Endothelial cell of umbilical vein (primary cell): ENCODE results near the gene ZNF446. TPM values are rescaled to one million over a fixed set of nuclear protein-coding genes. Genes with fewer than 3 reads are reported as not detected.

Experiments used
- BruUV-seq: library from RNA; stranded (reverse); fragments of 400-500 nt; replicated peaks from 2 replicates; lab custom pipeline; 2021; lab: Mats Ljungman, UMichigan
- CTCF ChIA-PET: fragments of 300-600, 350-600 bp; sonication (Branson Sonifier 250); formaldehyde crosslinking; loops from one replicate; lab custom pipeline; 2021; ENCODE audit warnings: antibody characterized with exemption, inconsistent platforms; lab: Charles Lee
- POLR2A ChIA-PET: fragments of 300-600, 350-600 bp; sonication (Branson Sonifier 250); formaldehyde crosslinking; loops from one replicate; lab custom pipeline; 2021; ENCODE audit warnings: antibody characterized with exemption, inconsistent platforms; lab: Charles Lee
- DNase-seq: peaks from one replicate; pipeline ENCODE4 v3.0.0-alpha.2; 2011; ENCODE audit warnings: low read depth, low spot score
- FAIRE-seq: peaks from 2 replicates; lab custom pipeline; 2011; peaks lifted over from hg19 to GRCh38; lab: Jason Lieb, UNC
- H2AFZ ChIP-seq: 2 replicates; pipeline ENCODE4 v1.6.0; 2012; ENCODE audit warnings: low read depth, low read length, control low read depth, inconsistent platforms
- H3K27ac ChIP-seq: 2 replicates; pipeline ENCODE4 v1.5.1; 2011; ENCODE audit warnings: low read depth, mild to moderate bottlenecking, control low read depth, low read length, moderate library complexity; ENCODE audit not compliant: insufficient read depth
- H3K27me3 ChIP-seq, 2 experiments: 2 replicates each; pipeline versions ENCODE4 v1.6.0 to v1.6.1; 2011; ENCODE audit warnings: low read length in 2 of 2, mixed read lengths in 1 of 2; ENCODE audit not compliant: control insufficient read depth in 2 of 2, insufficient read depth in 2 of 2
- H3K36me3 ChIP-seq, 2 experiments: 2 replicates in 1 of 2; 3 replicates in 1 of 2; pipeline ENCODE4 v1.5.1; 2011; ENCODE audit warnings: low read length in 2 of 2, mild to moderate bottlenecking in 1 of 2, moderate library complexity in 1 of 2; ENCODE audit not compliant: control insufficient read depth in 2 of 2, insufficient read depth in 2 of 2; ENCODE audit errors: extremely low read depth in 1 of 2
- H3K4me1 ChIP-seq: 3 replicates; pipeline ENCODE4 v1.5.1; 2011; ENCODE audit warnings: mild to moderate bottlenecking, low read length; ENCODE audit not compliant: control insufficient read depth, insufficient read depth; ENCODE audit errors: extremely low read depth
- H3K4me2 ChIP-seq: 2 replicates; pipeline ENCODE4 v1.6.1; 2011; ENCODE audit warnings: low read length, control low read depth, mixed read lengths; ENCODE audit not compliant: insufficient read depth
- H3K4me3 ChIP-seq, 3 experiments: fragments of 200-600 bp in 1 of 3; sonication (generic), shearing (Covaris generic) in 1 of 3; replicated peaks in 1 of 3; 2 replicates each; pipeline ENCODE4 v1.5.1; 2011 to 2016; ENCODE audit warnings: control low read depth in 3 of 3, low read length in 3 of 3, mild to moderate bottlenecking in 2 of 3, inconsistent platforms in 1 of 3, low read depth in 1 of 3, moderate library complexity in 1 of 3; ENCODE audit not compliant: insufficient read depth in 1 of 3
- H3K79me2 ChIP-seq: 2 replicates; pipeline ENCODE4 v1.6.0; 2012; ENCODE audit warnings: low read length, inconsistent platforms; ENCODE audit not compliant: control insufficient read depth, insufficient read depth
- H3K9ac ChIP-seq: replicated peaks from 2 replicates; pipeline ENCODE3; 2011; ENCODE audit warnings: low read length, control low read depth; ENCODE audit not compliant: insufficient read depth; ENCODE audit errors: extremely low read depth
- H3K9me1 ChIP-seq: replicated peaks from 3 replicates; pipeline ENCODE4 v1.6.0; 2011; ENCODE audit warnings: mild to moderate bottlenecking, low read length; ENCODE audit not compliant: control insufficient read depth, insufficient read depth; ENCODE audit errors: extremely low read depth
- H3K9me3 ChIP-seq: replicated peaks from 2 replicates; pipeline ENCODE4 v1.5.1; 2012; ENCODE audit warnings: low read length, inconsistent platforms; ENCODE audit not compliant: control insufficient read depth, insufficient read depth
- H4K20me1 ChIP-seq: replicated peaks from 2 replicates; pipeline ENCODE3; 2011; ENCODE audit warnings: mild to moderate bottlenecking, low read length; ENCODE audit not compliant: control insufficient read depth, insufficient read depth; ENCODE audit errors: extremely low read depth
- EZH2 ChIP-seq: IDR thresholded peaks from 2 replicates; pipeline ENCODE4 v1.6.1; 2012; ENCODE audit warnings: borderline replicate concordance, low read depth, mild to moderate bottlenecking, moderate library complexity, low read length, inconsistent platforms; ENCODE audit not compliant: severe bottlenecking
- FOS ChIP-seq: IDR thresholded peaks from 2 replicates; pipeline ENCODE4 v1.6.1; 2011; ENCODE audit warnings: mild to moderate bottlenecking, low read length, moderate library complexity, borderline replicate concordance; ENCODE audit not compliant: insufficient read depth
- GATA2 ChIP-seq: IDR thresholded peaks from 2 replicates; pipeline ENCODE4 v1.7.0; 2011; ENCODE audit warnings: low read depth, mild to moderate bottlenecking, moderate library complexity, mixed read lengths, low read length; ENCODE audit not compliant: insufficient read length, insufficient read depth
- JUN ChIP-seq: IDR thresholded peaks from 2 replicates; pipeline ENCODE4 v1.6.1; 2011; ENCODE audit warnings: borderline replicate concordance, low read depth; ENCODE audit not compliant: insufficient read length, insufficient read depth
- MYC ChIP-seq: IDR thresholded peaks from one replicate; pipeline ENCODE4 v1.6.1; 2011; ENCODE audit warnings: mild to moderate bottlenecking, low read depth, low read length
- POLR2A ChIP-seq: IDR thresholded peaks from 2 replicates; pipeline ENCODE4 v1.6.1; 2012; ENCODE audit warnings: low read depth, mild to moderate bottlenecking, control low read depth, low read length
- POLR2AphosphoS5 ChIP-seq: IDR thresholded peaks from 2 replicates; pipeline ENCODE4 v1.6.1; 2012; ENCODE audit warnings: low read depth, mild to moderate bottlenecking, control low read depth, low read length, moderate library complexity; ENCODE audit not compliant: insufficient read depth
- dilution Hi-C: fragments of 300-500 bp; cut with MboI; formaldehyde crosslinking; loops from one replicate; pipeline ENCODE4 v1.15.0; 2019; ENCODE audit warnings: low sequenced_read_pairs; ENCODE audit not compliant: extremely low pct_ligation_motif_present
- intact Hi-C: fragments of 100-400 bp; cut with micrococcal nuclease; formaldehyde crosslinking; loops from one replicate; pipeline ENCODE4 v1.10.0; 2022
- polyA plus RNA-seq, 4 experiments: library from polyadenylated mRNA; depleted of rRNA in 3 of 4; stranded (reverse) in 3 of 4; unstranded in 1 of 4; fragments of >200 nt; gene quantifications; 2 replicates each; pipeline versions ENCODE4 v1.2.1 to v1.2.3, GENCODE V29; 2011 to 2012; ENCODE audit warnings: missing spikeins in 1 of 4
- total RNA-seq: library from RNA; stranded (reverse); gene quantifications from 2 replicates; pipeline ENCODE4 v1.2.3, GENCODE V29; 2021
- TF ChIP-seq, protein P1 (sequence below): IDR thresholded peaks from 2 replicates; pipeline ENCODE4 v1.6.1; 2011; ENCODE audit not compliant: insufficient read depth, insufficient read length
- TF ChIP-seq, protein P2 (sequence below), 2 donors: IDR thresholded peaks; 1 replicate in 1 of 2; 2 replicates in 1 of 2; pipeline ENCODE4 v1.5.1; 2011; ENCODE audit warnings: low read length in 2 of 2, mild to moderate bottlenecking in 2 of 2, moderate library complexity in 2 of 2, control low read depth in 1 of 2, inconsistent platforms in 1 of 2, low read depth in 1 of 2; ENCODE audit not compliant: insufficient read depth in 1 of 2; ENCODE audit errors: extremely low read depth in 1 of 2

ZNF446 gene
- total and polyA plus RNA-seq, 2 donors (not counting 3 experiments of a cell fraction or from before 2014, with no cell fraction given): 7.0 to 8.3 TPM

DNA sequence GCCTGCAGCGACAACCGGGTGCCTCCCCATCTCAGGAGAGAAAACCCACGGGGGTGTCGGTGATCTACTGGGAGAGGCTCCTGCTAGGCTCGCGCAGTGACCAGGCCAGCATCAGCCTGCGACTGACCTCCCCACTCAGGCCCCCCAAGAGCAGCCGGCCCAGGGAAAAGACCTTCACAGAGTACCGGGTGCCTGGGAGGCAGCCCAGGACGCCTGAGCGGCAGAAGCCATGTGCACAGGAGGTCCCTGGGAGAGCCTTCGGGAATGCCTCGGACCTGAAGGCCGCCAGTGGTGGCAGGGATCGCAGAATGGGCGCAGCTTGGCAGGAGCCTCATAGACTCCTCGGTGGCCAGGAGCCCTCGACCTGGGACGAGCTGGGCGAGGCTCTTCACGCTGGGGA, 20.8 kb upstream of the ZNF446 start:
- Histone ChIP-seq H3K27ac (no peak overlapping the region), H3K4me1 (peaks cover 3% of the 10 kb centered on the region), H3K79me2 (no peaks in the 10 kb centered on the region), H3K9ac (no peak overlapping the region), H4K20me1 (no peaks in the 10 kb centered on the region), H3K9me3 (no peaks in the 10 kb centered on the region), H3K9me1 (no peaks in the 10 kb centered on the region), H3K4me2 (no peak overlapping the region), H3K36me3 (peaks cover 0 to 12% of the 10 kb centered on the region in 2 experiments), H3K27me3 (no peaks in the 10 kb centered on the region), H2AFZ (no peak overlapping the region), H3K4me3 (no peak overlapping the region)
- dilution Hi-C loops: no loop called here
- ChIA-PET POLR2A (no interaction called here), CTCF (no interaction called here)
- no TSS peak for BruUV-seq
- DNase-seq (no peak), FAIRE-seq (no peak)
- TF ChIP-seq POLR2AphosphoS5 (no peak), POLR2A (no peak), FOS (no peak), EZH2 (no peak)
- intact Hi-C loops: no loop called here

DNA sequence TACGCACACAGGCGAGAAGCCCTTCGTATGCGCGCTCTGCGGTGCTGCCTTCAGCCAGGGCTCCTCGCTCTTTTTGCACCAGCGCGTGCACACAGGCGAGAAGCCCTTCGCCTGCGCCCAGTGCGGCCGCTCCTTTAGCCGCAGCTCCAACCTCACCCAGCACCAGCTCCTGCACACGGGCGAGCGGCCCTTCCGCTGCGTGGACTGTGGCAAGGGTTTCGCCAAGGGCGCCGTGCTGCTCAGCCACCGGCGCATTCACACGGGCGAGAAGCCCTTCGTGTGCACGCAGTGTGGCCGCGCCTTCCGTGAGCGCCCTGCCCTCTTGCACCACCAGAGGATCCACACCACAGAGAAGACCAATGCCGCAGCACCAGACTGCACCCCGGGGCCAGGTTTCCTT, 20.0 kb upstream of the ZNF446 start:
- Histone ChIP-seq H3K9ac (no peak overlapping the region), H3K4me1 (peaks cover 1% of the 10 kb centered on the region), H3K4me2 (no peak overlapping the region), H3K9me3 (no peaks in the 10 kb centered on the region), H3K4me3 (no peak overlapping the region), H3K27ac (no peak overlapping the region), H3K9me1 (no peaks in the 10 kb centered on the region), H2AFZ (no peak overlapping the region), H3K27me3 (no peaks in the 10 kb centered on the region), H3K79me2 (no peaks in the 10 kb centered on the region), H3K36me3 (peaks cover 0 to 12% of the 10 kb centered on the region in 2 experiments), H4K20me1 (no peaks in the 10 kb centered on the region)
- intact Hi-C loops (no loop called here), dilution Hi-C loops (no loop called here)
- FAIRE-seq (no peak), DNase-seq (no peak)
- no TSS peak for BruUV-seq
- TF ChIP-seq JUN (no peak), MYC (no peak), POLR2A (no peak), POLR2AphosphoS5 (no peak), FOS (no peak), EZH2 (no peak), GATA2 (no peak)
- TF ChIP-seq, protein P1, sequence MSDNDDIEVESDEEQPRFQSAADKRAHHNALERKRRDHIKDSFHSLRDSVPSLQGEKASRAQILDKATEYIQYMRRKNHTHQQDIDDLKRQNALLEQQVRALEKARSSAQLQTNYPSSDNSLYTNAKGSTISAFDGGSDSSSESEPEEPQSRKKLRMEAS: no peak
- TF ChIP-seq, protein P2, sequence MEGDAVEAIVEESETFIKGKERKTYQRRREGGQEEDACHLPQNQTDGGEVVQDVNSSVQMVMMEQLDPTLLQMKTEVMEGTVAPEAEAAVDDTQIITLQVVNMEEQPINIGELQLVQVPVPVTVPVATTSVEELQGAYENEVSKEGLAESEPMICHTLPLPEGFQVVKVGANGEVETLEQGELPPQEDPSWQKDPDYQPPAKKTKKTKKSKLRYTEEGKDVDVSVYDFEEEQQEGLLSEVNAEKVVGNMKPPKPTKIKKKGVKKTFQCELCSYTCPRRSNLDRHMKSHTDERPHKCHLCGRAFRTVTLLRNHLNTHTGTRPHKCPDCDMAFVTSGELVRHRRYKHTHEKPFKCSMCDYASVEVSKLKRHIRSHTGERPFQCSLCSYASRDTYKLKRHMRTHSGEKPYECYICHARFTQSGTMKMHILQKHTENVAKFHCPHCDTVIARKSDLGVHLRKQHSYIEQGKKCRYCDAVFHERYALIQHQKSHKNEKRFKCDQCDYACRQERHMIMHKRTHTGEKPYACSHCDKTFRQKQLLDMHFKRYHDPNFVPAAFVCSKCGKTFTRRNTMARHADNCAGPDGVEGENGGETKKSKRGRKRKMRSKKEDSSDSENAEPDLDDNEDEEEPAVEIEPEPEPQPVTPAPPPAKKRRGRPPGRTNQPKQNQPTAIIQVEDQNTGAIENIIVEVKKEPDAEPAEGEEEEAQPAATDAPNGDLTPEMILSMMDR (IDR thresholded peaks at IDR 0.05; ENCODE audit: extremely low read depth in 1 of 2, insufficient read depth in 1 of 2, low read depth in 1 of 2, low read length in 2 of 2): no peak
- ChIA-PET CTCF (no interaction called here), POLR2A (no interaction called here)
